HepG2 (cell line): ENCODE results near the gene CCDC167. TPM values are rescaled to one million over a fixed set of nuclear protein-coding genes. Genes with fewer than 3 reads are reported as not detected.

ENCODE experiments used
- ATAC-seq: fragments of 200-7000 bp; cut with Tn5 transposase; 3 replicates; pipeline ENCODE4 v1.9.1; 2020; ENCODE audit warnings: mild to moderate bottlenecking, moderate library complexity
- BruUV-seq: library from RNA; stranded (reverse); fragments of 400-500 nt; replicated peaks from 2 replicates; lab custom pipeline; 2021; lab: Mats Ljungman, UMichigan
- CTCF ChIA-PET: fragments of 300-600 bp; formaldehyde crosslinking; extraction: SDS; loops from one replicate; lab custom pipeline; 2021; ENCODE audit warnings: low total read pairs, inconsistent platforms, low intra/inter-chr PET ratio; lab: Yijun Ruan, JAX
- POLR2A ChIA-PET: fragments of 350-600 bp; sonication (Branson Sonifier 250); formaldehyde crosslinking; loops from one replicate; lab custom pipeline; 2020; ENCODE audit warnings: antibody characterized with exemption, inconsistent platforms; lab: Yijun Ruan, JAX
- DNase-seq: peaks from one replicate; pipeline ENCODE4 v3.0.0-alpha.2; 2015; ENCODE audit warnings: low spot score
- FAIRE-seq: peaks from 3 replicates; lab custom pipeline; 2011; peaks lifted over from hg19 to GRCh38; lab: Jason Lieb, UNC
- H2AFZ ChIP-seq: one replicate; pipeline ENCODE4 v1.6.1; 2011; ENCODE audit warnings: low read length, inconsistent platforms
- H3K27ac ChIP-seq: fragments of 300-600 bp; 3 replicates; pipeline ENCODE4 v1.8.0; 2011; ENCODE audit warnings: mixed run types, mild to moderate bottlenecking, mixed read lengths, low read length, inconsistent platforms; ENCODE audit not compliant: insufficient read depth; ENCODE audit errors: extremely low read length
- H3K27me3 ChIP-seq, 2 experiments: fragments of 200-600 bp in 1 of 2; 2 replicates in 1 of 2; 3 replicates in 1 of 2; pipeline versions ENCODE4 v1.6.0 to v1.8.0; 2011; ENCODE audit warnings: low read length in 2 of 2, mild to moderate bottlenecking in 2 of 2, moderate library complexity in 2 of 2, inconsistent platforms in 1 of 2; ENCODE audit not compliant: insufficient read depth in 2 of 2, control insufficient read depth in 1 of 2
- H3K36me3 ChIP-seq, 2 experiments: fragments of 200-600 bp in 1 of 2; replicated peaks in 1 of 2; 2 replicates in 1 of 2; 3 replicates in 1 of 2; pipeline versions ENCODE4 v1.5.1 to v1.8.0; 2011; ENCODE audit warnings: low read length in 2 of 2, inconsistent platforms in 1 of 2; ENCODE audit not compliant: insufficient read depth in 2 of 2, control insufficient read depth in 1 of 2
- H3K4me1 ChIP-seq: 2 replicates; pipeline ENCODE4 v1.5.1; 2012; ENCODE audit warnings: low read length, inconsistent platforms; ENCODE audit not compliant: insufficient read depth
- H3K4me2 ChIP-seq: 2 replicates; pipeline ENCODE4 v1.6.0; 2011; ENCODE audit warnings: low read depth, low read length, inconsistent platforms
- H3K4me3 ChIP-seq, 3 experiments: fragments of 200-600 bp in 1 of 3; sonication (generic), shearing (Covaris generic) in 1 of 3; replicated peaks in 1 of 3; 2 replicates each; pipeline ENCODE4 v1.5.1; 2011 to 2016; ENCODE audit warnings: low read length in 3 of 3, inconsistent platforms in 2 of 3, low read depth in 2 of 3, mild to moderate bottlenecking in 2 of 3, control low read depth in 1 of 3, mixed read lengths in 1 of 3; ENCODE audit not compliant: insufficient read depth in 1 of 3
- H3K79me2 ChIP-seq: one replicate; pipeline ENCODE4 v1.6.1; 2011; ENCODE audit warnings: low read length, inconsistent platforms; ENCODE audit not compliant: insufficient read depth
- H3K9ac ChIP-seq: 2 replicates; pipeline ENCODE4 v1.6.0; 2011; ENCODE audit warnings: mild to moderate bottlenecking, low read depth, low read length, inconsistent platforms; ENCODE audit not compliant: insufficient read depth
- H3K9me3 ChIP-seq: 2 replicates; pipeline ENCODE4 v1.5.1; 2012; ENCODE audit warnings: mild to moderate bottlenecking, low read length
- H4K20me1 ChIP-seq: 2 replicates; pipeline ENCODE4 v1.6.0; 2011; ENCODE audit warnings: inconsistent platforms, mild to moderate bottlenecking, low read length, moderate library complexity; ENCODE audit not compliant: insufficient read depth
- CREM ChIP-seq, 2 experiments: sonication (generic) in 1 of 2; formaldehyde crosslinking in 1 of 2; IDR thresholded peaks; 2 replicates each; pipeline versions ENCODE4 v1.4.0 to v1.6.1; 2016 to 2020; ENCODE audit warnings: antibody characterized with exemption in 1 of 2, mild to moderate bottlenecking in 1 of 2, missing genetic modification reagents in 1 of 2
- DMAP1 ChIP-seq: IDR thresholded peaks from 2 replicates; pipeline ENCODE4 v1.6.1; 2016
- DNMT3B ChIP-seq: conservative IDR thresholded peaks from 2 replicates; pipeline ENCODE4 v1.6.1; 2016; ENCODE audit warnings: missing biosample characterization, control low read depth
- ELF1 ChIP-seq: sonication (generic); formaldehyde crosslinking; IDR thresholded peaks from 2 replicates; pipeline ENCODE4 v1.4.0; 2020; ENCODE audit warnings: missing genetic modification reagents
- GLI4 ChIP-seq: sonication (generic); formaldehyde crosslinking; IDR thresholded peaks from 2 replicates; pipeline ENCODE4 v1.5.1; 2020; ENCODE audit warnings: missing genetic modification reagents, mild to moderate bottlenecking, moderate library complexity, borderline replicate concordance
- GLMP ChIP-seq: sonication (generic); formaldehyde crosslinking; IDR thresholded peaks from 2 replicates; pipeline ENCODE4 v1.9.0; 2021; ENCODE audit warnings: missing genetic modification reagents, mild to moderate bottlenecking, borderline replicate concordance
- GPN1 ChIP-seq: sonication (generic); formaldehyde crosslinking; IDR thresholded peaks from 2 replicates; pipeline ENCODE4 v1.5.1; 2020; ENCODE audit warnings: missing genetic modification reagents, borderline replicate concordance
- IRF1 ChIP-seq: sonication (generic); formaldehyde crosslinking; IDR thresholded peaks from 2 replicates; pipeline ENCODE4 v1.4.0; 2020; ENCODE audit warnings: low read depth, mild to moderate bottlenecking, missing genetic modification reagents
- MEF2D ChIP-seq: sonication (generic); formaldehyde crosslinking; IDR thresholded peaks from 2 replicates; pipeline ENCODE4 v1.5.1; 2020; ENCODE audit warnings: mild to moderate bottlenecking, missing genetic modification reagents
- MXI1 ChIP-seq: IDR thresholded peaks from 3 replicates; pipeline ENCODE4 v1.6.1; 2012; ENCODE audit warnings: low read depth, low read length, inconsistent platforms, borderline replicate concordance
- NFKB2 ChIP-seq: sonication (generic); formaldehyde crosslinking; IDR thresholded peaks from 2 replicates; pipeline ENCODE4 v1.4.0; 2020; ENCODE audit warnings: missing genetic modification reagents, borderline replicate concordance
- PCBP1 ChIP-seq: fragments of 200-400 bp; formaldehyde crosslinking; IDR thresholded peaks from 2 replicates; pipeline ENCODE4 v1.6.1; 2017; ENCODE audit warnings: mild to moderate bottlenecking, low read depth, low read length, borderline replicate concordance
- U2AF1 ChIP-seq: fragments of 200-400 bp; formaldehyde crosslinking; optimal IDR thresholded peaks from 2 replicates; pipeline ENCODE3; 2017; ENCODE audit warnings: mild to moderate bottlenecking, low read depth, low read length
- ZBTB1 ChIP-seq: sonication (generic); formaldehyde crosslinking; IDR thresholded peaks from 2 replicates; pipeline ENCODE4 v1.4.0; 2020; ENCODE audit warnings: missing genetic modification reagents, borderline replicate concordance
- ZC3H13 ChIP-seq: sonication (generic); formaldehyde crosslinking; IDR thresholded peaks from 2 replicates; pipeline ENCODE4 v1.8.1; 2023; ENCODE audit warnings: mild to moderate bottlenecking, missing genetic modification reagents, moderate library complexity
- ZNF260 ChIP-seq: sonication (generic); formaldehyde crosslinking; IDR thresholded peaks from 2 replicates; pipeline ENCODE4 v1.4.0; 2020; ENCODE audit warnings: missing genetic modification reagents, low read depth, mild to moderate bottlenecking, borderline replicate concordance
- ZNF383 ChIP-seq: sonication (generic); formaldehyde crosslinking; IDR thresholded peaks from 2 replicates; pipeline ENCODE4 v1.4.0; 2020; ENCODE audit warnings: missing genetic modification reagents, mild to moderate bottlenecking, borderline replicate concordance
- ZNF547 ChIP-seq: sonication (generic); formaldehyde crosslinking; IDR thresholded peaks from 2 replicates; pipeline ENCODE4 v1.5.1; 2020; ENCODE audit warnings: mild to moderate bottlenecking, missing genetic modification reagents
- ZNF558 ChIP-seq: sonication (generic); formaldehyde crosslinking; IDR thresholded peaks from 2 replicates; pipeline ENCODE4 v1.9.0; 2022; ENCODE audit warnings: mild to moderate bottlenecking, missing genetic modification reagents, borderline replicate concordance
- WGBS: methylation state at CpG from one replicate; pipeline ENCODE4 v1.1.6; 2017; ENCODE audit warnings: low lambda C conversion rate; 5-methylcytosine and 5-hydroxymethylcytosine counted together
- in situ Hi-C: cut with HindIII; loops from 2 replicates; pipeline ENCODE4 v1.10.0; 2017; ENCODE audit warnings: low pct_unique_long_range_greater_than_20kb; ENCODE audit not compliant: extremely low pct_ligation_motif_present
- intact Hi-C: fragments of 100-400 bp; cut with micrococcal nuclease; formaldehyde crosslinking; loops from one replicate; pipeline ENCODE4 v1.10.0; 2022; ENCODE audit not compliant: unreplicated experiment
- polyA plus RNA-seq, 8 experiments: library from polyadenylated mRNA; depleted of rRNA in 3 of 8; stranded (reverse) in 7 of 8; unstranded in 1 of 8; fragments of >200 nt; fragmentation: Illumina TruSeq in 4 of 8; extraction: Trizol in 4 of 8; gene quantifications; 2 replicates each; pipeline versions ENCODE4 v1.2.1 to v1.2.3, GENCODE V29; 2011 to 2016; ENCODE audit warnings: low read depth in 4 of 8, missing spikeins in 1 of 8, mixed read lengths in 1 of 8; ENCODE audit not compliant: insufficient read depth in 1 of 8
- total RNA-seq, 5 experiments: library from RNA; depleted of rRNA; stranded (reverse); fragments of >200 nt; fragmentation: Illumina TruSeq; extraction: Trizol; gene quantifications; 2 replicates each; pipeline ENCODE4 v1.2.3, GENCODE V29; 2016; ENCODE audit warnings: low read depth in 1 of 5
- TF ChIP-seq, protein P1 (sequence below): sonication (generic); formaldehyde crosslinking; IDR thresholded peaks from 2 replicates; pipeline ENCODE4 v1.5.0; 2020; ENCODE audit warnings: missing genetic modification reagents

CCDC167 gene
- total and polyA plus RNA-seq, 2 of the 13 experiments (the other 11 are each of a cell fraction or from before 2014, with no cell fraction given), result 48.4 to 66.8 TPM

GRCh38 chr6:37535759-37536490 lies 36.2 kb upstream of the CCDC167 start:
- FAIRE-seq (no peak), DNase-seq (no peak), ATAC-seq (no peak)
- no peaks in the 10 kb centered on the region for H3K79me2 ChIP-seq
- no peaks in the 10 kb centered on the region for H3K36me3 ChIP-seq
- TF ChIP-seq DMAP1 (CRISPR knock-in tag) (no peak), ZNF260 (CRISPR knock-in tag) (no peak), NFKB2 (CRISPR knock-in tag) (no peak), IRF1 (CRISPR knock-in tag) (no peak), ZNF547 (no peak), GPN1 (CRISPR knock-in tag) (no peak), U2AF1 (no peak), ZNF383 (CRISPR knock-in tag) (no peak), ELF1 (CRISPR knock-in tag) (no peak), ZNF558 (no peak), GLI4 (CRISPR knock-in tag) (no peak), MXI1 (no peak), DNMT3B (no peak), ZC3H13 (CRISPR knock-in tag) (no peak), PCBP1 (no peak), GLMP (CRISPR knock-in tag) (no peak), CREM (IDR thresholded peaks at IDR 0.05) (no peak), CREM (CRISPR knock-in tag; IDR thresholded peaks at IDR 0.05) (no peak), ZBTB1 (no peak), MEF2D (CRISPR knock-in tag) (no peak)
- TF ChIP-seq, protein P1, sequence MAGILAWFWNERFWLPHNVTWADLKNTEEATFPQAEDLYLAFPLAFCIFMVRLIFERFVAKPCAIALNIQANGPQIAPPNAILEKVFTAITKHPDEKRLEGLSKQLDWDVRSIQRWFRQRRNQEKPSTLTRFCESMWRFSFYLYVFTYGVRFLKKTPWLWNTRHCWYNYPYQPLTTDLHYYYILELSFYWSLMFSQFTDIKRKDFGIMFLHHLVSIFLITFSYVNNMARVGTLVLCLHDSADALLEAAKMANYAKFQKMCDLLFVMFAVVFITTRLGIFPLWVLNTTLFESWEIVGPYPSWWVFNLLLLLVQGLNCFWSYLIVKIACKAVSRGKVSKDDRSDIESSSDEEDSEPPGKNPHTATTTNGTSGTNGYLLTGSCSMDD, result no peak
- H3K27me3 ChIP-seq, result peaks cover 0 to 47% of the 10 kb centered on the region in 2 experiments; a peak in 4 of 5 replicates
- 66% methylated on average over 43 of the region's 56 CpGs for WGBS
- H4K20me1 ChIP-seq, result no peaks in the 10 kb centered on the region; the same call in 1 of the 2 replicates
- intact Hi-C loops, result no loop called here
- CTCF ChIA-PET, result no interaction called here
- no peaks in the 10 kb centered on the region for H3K9me3 ChIP-seq
- no peak overlapping the region for H2AFZ ChIP-seq
- no peak overlapping the region for H3K4me3 ChIP-seq
- POLR2A ChIA-PET, result no interaction called here
- no peaks in the 10 kb centered on the region for H3K4me1 ChIP-seq
- H3K9ac ChIP-seq, result no peak overlapping the region
- no peak overlapping the region for H3K27ac ChIP-seq
- BruUV-seq, result no TSS peak
- H3K4me2 ChIP-seq, result no peak overlapping the region
- in situ Hi-C loops, result loop anchor here (5.0 kb wide), 1 partner anchor 156 kb away; no protein-coding TSS in a partner anchor
